Osteocyte (in vitro differentiated cells): ENCODE measurements around the gene RAD51B. TPM values are rescaled to one million over a fixed set of nuclear protein-coding genes. Genes with fewer than 3 reads are reported as not detected.

Source experiments
- DNase-seq: peaks from one replicate; pipeline ENCODE4 v3.0.0; 2021; ENCODE audit warnings: mixed read lengths; ENCODE audit not compliant: unreplicated experiment; ENCODE audit errors: extremely low spot score
- H3K27ac Mint-ChIP-seq: one replicate; pipeline ENCODE4 v1.8.0; 2021; ENCODE audit warnings: mild to moderate bottlenecking, mixed read lengths; ENCODE audit not compliant: unreplicated experiment
- H3K27me3 Mint-ChIP-seq: one replicate; pipeline ENCODE4 v1.8.0; 2021; ENCODE audit warnings: mixed read lengths; ENCODE audit not compliant: unreplicated experiment
- H3K36me3 Mint-ChIP-seq: one replicate; pipeline ENCODE4 v1.8.0; 2021; ENCODE audit warnings: mixed read lengths; ENCODE audit not compliant: unreplicated experiment
- H3K4me1 Mint-ChIP-seq: one replicate; pipeline ENCODE4 v1.8.0; 2021; ENCODE audit warnings: mixed read lengths; ENCODE audit not compliant: unreplicated experiment
- H3K4me3 Mint-ChIP-seq: one replicate; pipeline ENCODE4 v1.8.0; 2021; ENCODE audit warnings: mild to moderate bottlenecking, moderate library complexity, mixed read lengths; ENCODE audit not compliant: unreplicated experiment
- H3K9me3 Mint-ChIP-seq: one replicate; pipeline ENCODE4 v1.8.0; 2021; ENCODE audit warnings: mixed read lengths; ENCODE audit not compliant: unreplicated experiment
- total RNA-seq: library from RNA; stranded (reverse); gene quantifications from 2 replicates; pipeline ENCODE4 v1.2.1, GENCODE V29; 2021
- TF ChIP-seq, protein P1 (sequence below): fragments of 200-600 bp; sonication (generic); IDR thresholded peaks from 2 replicates; pipeline ENCODE4 v1.5.0; 2021; ENCODE audit warnings: antibody characterized with exemption, mild to moderate bottlenecking, moderate library complexity

Gene RAD51B
- total RNA-seq, 1 donor from 2014 or later: 12.7 TPM

DNA sequence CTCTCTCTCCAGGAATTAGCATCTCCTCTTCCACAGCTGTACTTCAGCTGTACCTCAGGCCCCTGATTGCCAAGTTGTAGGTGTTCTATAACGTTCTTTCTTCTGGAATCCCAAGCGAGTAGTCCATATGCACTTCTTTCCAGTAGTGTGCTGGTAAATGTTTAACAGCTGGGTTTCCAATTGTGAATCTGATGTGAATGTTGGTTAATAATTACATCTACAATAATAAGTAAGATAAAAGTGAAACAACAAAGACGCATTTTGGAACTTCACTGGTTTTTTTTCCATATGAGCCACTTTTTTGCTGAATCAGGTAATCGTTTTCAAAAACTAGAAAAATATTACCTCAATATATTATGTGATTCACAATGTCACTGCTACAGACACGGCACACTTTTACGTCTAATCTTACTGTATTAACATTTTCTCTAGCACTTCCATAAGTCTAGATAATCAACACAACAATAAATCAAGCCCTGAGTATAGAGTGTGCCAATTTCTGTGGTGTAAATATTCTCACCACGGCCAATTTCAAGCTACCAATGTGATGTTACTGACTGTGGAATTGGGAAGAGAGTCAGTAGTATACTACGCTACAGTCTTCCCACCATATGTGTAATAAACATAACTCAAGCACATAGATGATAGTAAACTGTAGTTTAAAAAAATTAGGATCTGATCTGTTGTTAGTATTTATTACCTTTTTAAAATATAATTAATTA, 860.3 kb downstream of the RAD51B start:
- TF ChIP-seq, protein P1, sequence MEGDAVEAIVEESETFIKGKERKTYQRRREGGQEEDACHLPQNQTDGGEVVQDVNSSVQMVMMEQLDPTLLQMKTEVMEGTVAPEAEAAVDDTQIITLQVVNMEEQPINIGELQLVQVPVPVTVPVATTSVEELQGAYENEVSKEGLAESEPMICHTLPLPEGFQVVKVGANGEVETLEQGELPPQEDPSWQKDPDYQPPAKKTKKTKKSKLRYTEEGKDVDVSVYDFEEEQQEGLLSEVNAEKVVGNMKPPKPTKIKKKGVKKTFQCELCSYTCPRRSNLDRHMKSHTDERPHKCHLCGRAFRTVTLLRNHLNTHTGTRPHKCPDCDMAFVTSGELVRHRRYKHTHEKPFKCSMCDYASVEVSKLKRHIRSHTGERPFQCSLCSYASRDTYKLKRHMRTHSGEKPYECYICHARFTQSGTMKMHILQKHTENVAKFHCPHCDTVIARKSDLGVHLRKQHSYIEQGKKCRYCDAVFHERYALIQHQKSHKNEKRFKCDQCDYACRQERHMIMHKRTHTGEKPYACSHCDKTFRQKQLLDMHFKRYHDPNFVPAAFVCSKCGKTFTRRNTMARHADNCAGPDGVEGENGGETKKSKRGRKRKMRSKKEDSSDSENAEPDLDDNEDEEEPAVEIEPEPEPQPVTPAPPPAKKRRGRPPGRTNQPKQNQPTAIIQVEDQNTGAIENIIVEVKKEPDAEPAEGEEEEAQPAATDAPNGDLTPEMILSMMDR: no peak
- Mint-ChIP-seq H3K4me3 (no peak overlapping the region), H3K9me3 (no peaks in the 10 kb centered on the region), H3K27me3 (no peaks in the 10 kb centered on the region), H3K4me1 (peaks cover 52% of the 10 kb centered on the region), H3K36me3 (no peaks in the 10 kb centered on the region), H3K27ac (no peak overlapping the region)
- no peak for DNase-seq

DNA sequence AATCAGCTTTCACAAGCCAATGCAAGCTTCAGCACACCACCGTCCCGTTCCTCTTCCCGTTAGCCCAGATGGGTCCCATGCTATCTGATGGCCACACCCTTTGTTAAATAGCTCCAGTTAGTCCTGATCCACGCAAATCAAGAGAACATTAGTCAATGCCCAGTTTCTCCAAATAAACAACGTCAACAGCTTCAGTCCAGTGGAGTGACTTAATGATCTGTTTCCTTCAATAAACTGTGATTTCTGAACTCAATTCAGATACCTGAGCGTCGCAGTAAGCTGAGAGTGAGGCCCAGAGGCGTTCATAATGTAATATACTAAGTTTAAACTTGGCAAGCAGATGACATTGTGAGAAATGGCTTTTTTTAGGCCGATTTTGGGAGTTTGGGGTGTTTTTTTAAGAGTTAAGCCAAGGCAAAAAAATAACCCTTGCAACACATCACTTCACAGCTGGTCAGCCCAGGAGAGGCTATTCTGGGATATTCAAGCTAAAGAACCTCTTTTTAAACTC, 861.0 kb downstream of the RAD51B start:
- no peak overlapping the region for H3K4me3 Mint-ChIP-seq
- DNase-seq: no peak
- H3K36me3 Mint-ChIP-seq: no peaks in the 10 kb centered on the region
- no peaks in the 10 kb centered on the region for H3K27me3 Mint-ChIP-seq
- no peaks in the 10 kb centered on the region for H3K9me3 Mint-ChIP-seq
- peaks cover 54% of the 10 kb centered on the region for H3K4me1 Mint-ChIP-seq
- H3K27ac Mint-ChIP-seq: peak overlapping the region; percentile 53
- TF ChIP-seq, protein P1: no peak

DNA sequence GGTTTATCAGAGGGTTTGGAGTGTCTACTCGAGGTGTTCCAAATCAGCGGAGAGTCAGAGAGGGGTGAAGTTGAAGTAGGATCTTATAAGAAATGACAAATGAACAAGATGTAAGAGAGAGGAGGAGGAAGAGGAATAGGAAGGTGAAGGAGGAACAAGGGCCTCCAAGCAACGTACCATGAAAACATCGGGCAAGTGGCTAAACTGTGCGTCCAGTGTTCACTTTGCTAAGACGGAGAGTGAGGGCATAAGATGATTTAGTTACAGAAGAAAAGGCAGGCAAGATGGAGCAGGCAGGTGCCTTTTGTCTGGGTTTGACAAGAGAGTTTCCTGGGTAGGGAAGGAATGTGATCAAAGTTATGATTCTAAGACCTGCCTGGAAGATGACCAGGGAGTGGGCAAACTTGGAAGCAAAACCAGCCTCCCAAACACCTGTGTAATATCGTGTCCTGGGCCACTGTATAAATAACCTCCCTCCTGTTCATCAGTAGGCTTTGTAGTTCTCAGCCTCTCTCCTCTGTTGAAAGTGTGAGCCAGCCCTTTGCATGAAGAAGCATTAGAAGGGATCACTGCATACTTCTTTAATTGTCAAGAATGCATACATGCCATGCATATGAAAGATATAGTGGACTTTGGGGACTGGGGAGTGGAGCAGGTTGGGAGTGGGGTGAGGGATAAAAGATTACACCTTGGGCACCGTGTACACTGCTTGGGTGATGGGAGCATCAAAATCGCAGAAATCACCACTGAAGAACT, 861.9 kb downstream of the RAD51B start:
- no peak for DNase-seq
- Mint-ChIP-seq H3K4me3 (no peak overlapping the region), H3K36me3 (no peaks in the 10 kb centered on the region), H3K9me3 (no peaks in the 10 kb centered on the region), H3K27me3 (no peaks in the 10 kb centered on the region), H3K4me1 (peaks cover 59% of the 10 kb centered on the region), H3K27ac (peak overlapping the region; percentile 92)
- TF ChIP-seq, protein P1: no peak

GRCh38 chr14:68682166-68683103, 862.9 kb downstream of the RAD51B start:
- H3K4me1 Mint-ChIP-seq: peaks cover 66% of the 10 kb centered on the region
- peak overlapping the region; percentile 92 for H3K27ac Mint-ChIP-seq
- no peaks in the 10 kb centered on the region for H3K27me3 Mint-ChIP-seq
- peaks cover 2% of the 10 kb centered on the region for H3K36me3 Mint-ChIP-seq
- no peak for DNase-seq
- no peaks in the 10 kb centered on the region for H3K9me3 Mint-ChIP-seq
- peak overlapping the region; percentile 38 for H3K4me3 Mint-ChIP-seq
- TF ChIP-seq, protein P1: no peak
